HEK293 (cell line): Measurements from ENCODE around the gene TBC1D22A.

Experiments
- CTCF ChIA-PET: fragments of 350-600 bp; formaldehyde crosslinking; extraction: SDS; loops from one replicate; lab custom pipeline; 2021; ENCODE audit warnings: antibody characterized with exemption; lab: Yijun Ruan, JAX
- POLR2A ChIA-PET: fragments of 300-600 bp; formaldehyde crosslinking; extraction: SDS; loops from one replicate; lab custom pipeline; 2020; ENCODE audit warnings: antibody characterized with exemption, inconsistent platforms; lab: Yijun Ruan, JAX
- H3K27ac ChIP-seq: fragments of 200-500 bp; sonication (Bioruptor generic); 2 replicates; pipeline ENCODE4 v1.5.1; 2014; ENCODE audit warnings: low read depth, low read length, control low read depth, inconsistent platforms; ENCODE audit errors: extremely low read depth
- H3K36me3 ChIP-seq, 2 experiments: fragments of 200-500 bp in 1 of 2; sonication (Bioruptor generic) in 1 of 2; 1 replicate in 1 of 2; 2 replicates in 1 of 2; pipeline ENCODE4 v1.5.1; 2014 to 2017; ENCODE audit warnings: inconsistent platforms in 2 of 2, low read length in 2 of 2; ENCODE audit not compliant: control insufficient read depth in 2 of 2, insufficient read depth in 1 of 2
- H3K4me1 ChIP-seq: fragments of 200-500 bp; sonication (Bioruptor generic); 2 replicates; pipeline ENCODE4 v1.5.1; 2014; ENCODE audit warnings: mild to moderate bottlenecking, low read length, inconsistent platforms; ENCODE audit not compliant: control insufficient read depth, insufficient read depth
- H3K4me3 ChIP-seq: 2 replicates; pipeline ENCODE4 v1.5.1; 2011; ENCODE audit warnings: low read depth, mild to moderate bottlenecking, control low read depth, low read length, moderate library complexity
- H3K9me3 ChIP-seq: fragments of 200-500 bp; sonication (Bioruptor generic); 2 replicates; pipeline ENCODE4 v1.5.1; 2014; ENCODE audit warnings: low read depth, low read length, inconsistent platforms; ENCODE audit not compliant: control insufficient read depth, insufficient read depth
- CTCF ChIP-seq: fragments of 450-650 bp; formaldehyde crosslinking; IDR thresholded peaks from 2 replicates; pipeline ENCODE4 v1.5.1; 2016; ENCODE audit warnings: missing biosample characterization, missing genetic modification characterization
- HOXA7 ChIP-seq: sonication (generic); formaldehyde crosslinking; IDR thresholded peaks from 2 replicates; pipeline ENCODE4 v1.8.1; 2022; ENCODE audit warnings: missing genetic modification reagents, borderline replicate concordance
- HOXD13 ChIP-seq: sonication (generic); formaldehyde crosslinking; IDR thresholded peaks from 2 replicates; pipeline ENCODE4 v1.8.0; 2022; ENCODE audit warnings: missing genetic modification reagents, borderline replicate concordance
- PRDM1 ChIP-seq: fragments of 450-650 bp; formaldehyde crosslinking; IDR thresholded peaks from 2 replicates; pipeline ENCODE4; 2016; ENCODE audit warnings: missing biosample characterization, missing genetic modification characterization
- SCRT1 ChIP-seq: fragments of 450-650 bp; formaldehyde crosslinking; IDR thresholded peaks from 2 replicates; pipeline ENCODE4 v1.5.1; 2016; ENCODE audit warnings: missing biosample characterization, missing genetic modification characterization, borderline replicate concordance
- TCF7L2 ChIP-seq: IDR thresholded peaks from 2 replicates; pipeline ENCODE4 v1.6.1; 2011; ENCODE audit warnings: low read depth, mild to moderate bottlenecking, inconsistent platforms, low read length, moderate library complexity, borderline replicate concordance
- ZBTB20 ChIP-seq: fragments of 450-650 bp; formaldehyde crosslinking; IDR thresholded peaks from 2 replicates; pipeline ENCODE4 v1.5.1; 2016; ENCODE audit warnings: missing biosample characterization, missing genetic modification characterization
- ZBTB21 ChIP-seq: fragments of 450-650 bp; formaldehyde crosslinking; IDR thresholded peaks from 2 replicates; pipeline ENCODE4 v1.5.1; 2017; ENCODE audit warnings: missing biosample characterization, missing genetic modification characterization
- ZBTB6 ChIP-seq: fragments of 450-650 bp; formaldehyde crosslinking; IDR thresholded peaks from 2 replicates; pipeline ENCODE4 v1.5.1; 2017; ENCODE audit warnings: missing biosample characterization, missing genetic modification characterization
- ZFP3 ChIP-seq: fragments of 450-650 bp; formaldehyde crosslinking; IDR thresholded peaks from 2 replicates; pipeline ENCODE4 v1.5.1; 2016; ENCODE audit warnings: low read depth, missing biosample characterization, missing genetic modification characterization
- ZFP37 ChIP-seq: fragments of 450-650 bp; formaldehyde crosslinking; IDR thresholded peaks from 2 replicates; pipeline ENCODE4 v1.5.1; 2016; ENCODE audit warnings: missing biosample characterization, missing genetic modification characterization
- ZNF112 ChIP-seq: fragments of 450-650 bp; formaldehyde crosslinking; IDR thresholded peaks from 2 replicates; pipeline ENCODE4 v1.5.0; 2017; ENCODE audit warnings: missing biosample characterization, missing genetic modification characterization
- ZNF140 ChIP-seq: fragments of 450-650 bp; formaldehyde crosslinking; IDR thresholded peaks from 2 replicates; pipeline ENCODE4 v1.5.1; 2016; ENCODE audit warnings: missing biosample characterization, missing genetic modification characterization
- ZNF146 ChIP-seq: fragments of 450-650 bp; formaldehyde crosslinking; IDR thresholded peaks from 2 replicates; pipeline ENCODE4 v1.5.1; 2016; ENCODE audit warnings: missing biosample characterization, missing genetic modification characterization
- ZNF169 ChIP-seq: fragments of 450-650 bp; formaldehyde crosslinking; IDR thresholded peaks from 2 replicates; pipeline ENCODE4 v1.5.1; 2016; ENCODE audit warnings: missing biosample characterization, missing genetic modification characterization
- ZNF202 ChIP-seq: fragments of 450-650 bp; formaldehyde crosslinking; IDR thresholded peaks from 2 replicates; pipeline ENCODE4 v1.5.1; 2016; ENCODE audit warnings: missing biosample characterization, missing genetic modification characterization, borderline replicate concordance
- ZNF239 ChIP-seq: fragments of 450-650 bp; formaldehyde crosslinking; IDR thresholded peaks from 2 replicates; pipeline ENCODE4 v1.5.1; 2016; ENCODE audit warnings: missing biosample characterization, missing genetic modification characterization
- ZNF280D ChIP-seq: fragments of 450-650 bp; formaldehyde crosslinking; IDR thresholded peaks from 2 replicates; pipeline ENCODE4 v1.5.1; 2016; ENCODE audit warnings: missing biosample characterization, missing genetic modification characterization
- ZNF292 ChIP-seq: fragments of 450-650 bp; formaldehyde crosslinking; IDR thresholded peaks from 2 replicates; pipeline ENCODE4 v1.5.1; 2016; ENCODE audit warnings: low read depth, missing biosample characterization, missing genetic modification characterization, borderline replicate concordance
- ZNF324 ChIP-seq: fragments of 450-650 bp; formaldehyde crosslinking; IDR thresholded peaks from 2 replicates; pipeline ENCODE4 v1.5.1; 2016; ENCODE audit warnings: missing biosample characterization, missing genetic modification characterization
- ZNF423 ChIP-seq: fragments of 450-650 bp; formaldehyde crosslinking; IDR thresholded peaks from 2 replicates; pipeline ENCODE4 v1.5.1; 2016; ENCODE audit warnings: missing biosample characterization, missing genetic modification characterization
- ZNF501 ChIP-seq: fragments of 450-650 bp; formaldehyde crosslinking; IDR thresholded peaks from 2 replicates; pipeline ENCODE4 v1.5.1; 2016; ENCODE audit warnings: missing biosample characterization, missing genetic modification characterization
- ZNF529 ChIP-seq: fragments of 450-650 bp; formaldehyde crosslinking; IDR thresholded peaks from 2 replicates; pipeline ENCODE4 v1.5.1; 2017; ENCODE audit warnings: missing genetic modification characterization, missing biosample characterization; ENCODE audit not compliant: insufficient replicate concordance
- ZNF555 ChIP-seq: fragments of 450-650 bp; formaldehyde crosslinking; conservative IDR thresholded peaks from 2 replicates; pipeline ENCODE4 v1.5.1; 2017; ENCODE audit warnings: missing biosample characterization, mild to moderate bottlenecking, missing genetic modification characterization, inconsistent platforms
- ZNF596 ChIP-seq: fragments of 450-650 bp; IDR thresholded peaks from 2 replicates; pipeline ENCODE4 v1.5.0; 2018; ENCODE audit warnings: missing biosample characterization, mild to moderate bottlenecking, missing genetic modification characterization, moderate library complexity
- ZNF600 ChIP-seq: fragments of 450-650 bp; formaldehyde crosslinking; IDR thresholded peaks from 2 replicates; pipeline ENCODE4 v1.5.1; 2016; ENCODE audit warnings: missing biosample characterization, missing genetic modification characterization
- ZNF610 ChIP-seq: fragments of 450-650 bp; formaldehyde crosslinking; IDR thresholded peaks from 2 replicates; pipeline ENCODE4 v1.5.1; 2016; ENCODE audit warnings: missing biosample characterization, missing genetic modification characterization, borderline replicate concordance
- ZNF677 ChIP-seq: fragments of 450-650 bp; IDR thresholded peaks from 2 replicates; pipeline ENCODE4 v1.5.0; 2018; ENCODE audit warnings: missing biosample characterization, mild to moderate bottlenecking, missing genetic modification characterization, moderate library complexity
- ZNF777 ChIP-seq: fragments of 450-650 bp; formaldehyde crosslinking; IDR thresholded peaks from 2 replicates; pipeline ENCODE4 v1.5.1; 2017; ENCODE audit warnings: missing biosample characterization, missing genetic modification characterization, borderline replicate concordance
- ZSCAN18 ChIP-seq: fragments of 450-650 bp; formaldehyde crosslinking; IDR thresholded peaks from 2 replicates; pipeline ENCODE4 v1.5.1; 2016; ENCODE audit warnings: missing biosample characterization, missing genetic modification characterization

TBC1D22A gene

GRCh38 chr22:46992121-46992731 is 229.8 kb downstream of the TBC1D22A start:
- ChIA-PET POLR2A (no interaction called here), CTCF (no interaction called here)
- H3K27ac ChIP-seq, result no peak overlapping the region
- TF ChIP-seq ZNF280D, result no peak
- no peak for TF ChIP-seq HOXA7 (CRISPR knock-in tag)
- TF ChIP-seq ZNF169 (tag by site-specific recombination), result no peak
- TF ChIP-seq ZNF146, result no peak
- no peak for TF ChIP-seq ZNF777
- no peak for TF ChIP-seq ZNF610 (tag by site-specific recombination)
- no peak for TF ChIP-seq ZSCAN18 (tag by site-specific recombination)
- no peak for TF ChIP-seq ZBTB21
- TF ChIP-seq ZNF140, result no peak
- no peak for TF ChIP-seq ZNF677 (tag by site-specific recombination)
- no peak for TF ChIP-seq ZFP3
- TF ChIP-seq ZNF600 (tag by site-specific recombination), result no peak
- TF ChIP-seq ZNF202 (tag by site-specific recombination), result no peak
- TF ChIP-seq SCRT1 (tag by site-specific recombination), result no peak
- TF ChIP-seq ZNF423 (tag by site-specific recombination), result no peak
- TF ChIP-seq ZNF324 (tag by site-specific recombination), result no peak
- TF ChIP-seq ZBTB20 (tag by site-specific recombination), result no peak
- H3K4me1 ChIP-seq, result no peaks in the 10 kb centered on the region; the same call in 1 of the 2 replicates
- H3K36me3 ChIP-seq, result peaks cover 0 to 19% of the 10 kb centered on the region in 2 experiments; a peak in 1 of 3 replicates
- H3K9me3 ChIP-seq, result no peaks in the 10 kb centered on the region
- no peak overlapping the region for H3K4me3 ChIP-seq

GRCh38 chr22:46993633-46994032 is 231.2 kb downstream of the TBC1D22A start:
- CTCF ChIA-PET, result no interaction called here
- H3K9me3 ChIP-seq, result no peaks in the 10 kb centered on the region
- no peak overlapping the region for H3K27ac ChIP-seq
- peaks cover 0 to 19% of the 10 kb centered on the region in 2 experiments; a peak in 1 of 3 replicates for H3K36me3 ChIP-seq
- no peaks in the 10 kb centered on the region; the same call in 1 of the 2 replicates for H3K4me1 ChIP-seq
- POLR2A ChIA-PET, result no interaction called here
- no peak overlapping the region for H3K4me3 ChIP-seq
- TF ChIP-seq ZNF501 (tag by site-specific recombination), result no peak
- TF ChIP-seq HOXD13 (CRISPR knock-in tag), result no peak
- TF ChIP-seq CTCF, result no peak
- no peak for TF ChIP-seq ZNF292 (tag by site-specific recombination)
- no peak for TF ChIP-seq TCF7L2
- TF ChIP-seq ZBTB21, result no peak
- TF ChIP-seq PRDM1 (tag by site-specific recombination), result no peak
- no peak for TF ChIP-seq ZNF112 (tag by site-specific recombination)
- no peak for TF ChIP-seq ZNF529
- no peak for TF ChIP-seq ZFP37 (tag by site-specific recombination)
- TF ChIP-seq ZNF596 (tag by site-specific recombination), result no peak
- no peak for TF ChIP-seq ZNF555 (tag by site-specific recombination)
- no peak for TF ChIP-seq ZBTB6 (tag by site-specific recombination)
- TF ChIP-seq ZNF239 (tag by site-specific recombination), result no peak
